ENCODE data around the gene JPT2.
A peak's percentile ranks its signal among the peaks of the same experiment; 100 is the strongest.
"Not testable (repeated sequence)": the region's sequence is repeated elsewhere in the genome, so short reads cannot be mapped to it uniquely, and the experiment has no call there.

Gene JPT2

DNA sequence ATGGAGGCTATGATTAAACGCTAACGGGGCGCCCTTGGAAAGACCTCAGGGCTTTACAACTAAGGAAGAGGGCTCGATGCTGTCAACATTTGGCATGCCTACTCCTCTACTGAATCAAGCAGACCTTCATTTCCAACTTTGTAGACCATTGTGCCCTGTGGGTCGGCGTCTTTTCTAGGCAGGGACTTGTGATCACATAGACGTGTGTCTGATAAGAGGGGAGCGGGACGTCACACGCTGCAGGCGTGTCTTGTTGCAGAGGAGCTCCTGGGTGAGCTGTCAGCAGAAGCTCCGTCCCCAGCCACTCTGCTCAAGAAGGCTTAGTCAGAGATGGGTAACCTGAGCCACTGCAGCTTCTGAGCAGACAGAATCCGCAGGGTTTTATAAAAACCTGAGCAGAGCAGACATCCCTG is 30.7 kb downstream of the JPT2 start:
- no peak for DNase-seq (ENCODE audit: low spot score)

DNA sequence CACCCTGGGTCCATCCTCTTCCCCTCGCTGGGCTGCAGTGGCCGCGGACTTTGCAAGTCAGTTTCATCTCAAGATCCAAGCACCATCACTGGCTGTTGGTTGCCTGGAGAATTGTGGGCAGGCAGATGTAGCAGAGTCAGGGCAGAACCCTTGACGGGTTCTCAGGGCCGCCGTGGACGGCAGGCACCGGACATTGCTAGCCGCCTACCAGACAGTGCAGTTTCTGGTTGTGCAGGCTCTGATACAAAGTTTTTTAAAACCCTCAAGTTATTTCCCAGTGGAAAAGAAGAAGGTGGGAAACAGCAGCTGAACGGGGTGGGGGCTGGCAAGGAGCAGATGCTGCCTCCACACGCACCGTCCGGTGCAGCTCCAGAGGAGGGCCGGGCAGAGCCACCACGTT is 31.3 kb downstream of the JPT2 start:
- no peak for DNase-seq (ENCODE audit: low spot score)

DNA sequence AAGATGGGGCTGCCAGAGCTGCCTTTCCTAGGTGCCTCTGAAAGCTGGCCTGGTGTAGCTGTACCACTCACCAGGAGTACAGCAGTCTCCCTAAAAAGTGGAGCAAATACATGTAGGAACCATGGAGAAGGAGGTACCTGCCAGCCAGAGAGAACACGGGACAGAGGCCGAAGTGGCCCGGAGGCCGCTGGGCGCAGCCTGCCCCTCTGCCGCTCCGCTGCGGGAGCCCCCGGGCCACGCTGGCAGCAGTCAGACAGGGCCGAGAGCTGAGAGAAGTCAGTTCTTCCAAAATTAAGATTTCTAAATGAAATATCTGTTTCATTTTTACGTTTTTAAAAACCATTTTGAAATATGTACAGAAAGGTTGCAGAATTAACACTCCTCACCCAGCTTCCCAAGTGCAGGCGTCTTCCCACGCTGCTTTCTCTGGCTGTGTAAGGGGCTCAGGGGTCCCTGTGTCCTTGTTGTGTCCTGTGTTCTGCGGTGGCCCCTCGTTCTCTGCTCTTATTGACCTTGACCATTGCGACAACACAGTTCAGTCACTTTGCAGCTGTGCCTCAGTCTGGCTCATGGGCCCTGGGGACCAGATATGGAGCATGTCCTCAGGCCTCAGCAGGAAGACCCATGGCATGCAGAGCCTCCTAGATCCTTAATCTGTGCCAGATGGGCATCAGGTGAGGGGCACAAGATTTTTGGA is 32.9 kb downstream of the JPT2 start:
- DNase-seq (ENCODE audit: low spot score) = no peak

DNA sequence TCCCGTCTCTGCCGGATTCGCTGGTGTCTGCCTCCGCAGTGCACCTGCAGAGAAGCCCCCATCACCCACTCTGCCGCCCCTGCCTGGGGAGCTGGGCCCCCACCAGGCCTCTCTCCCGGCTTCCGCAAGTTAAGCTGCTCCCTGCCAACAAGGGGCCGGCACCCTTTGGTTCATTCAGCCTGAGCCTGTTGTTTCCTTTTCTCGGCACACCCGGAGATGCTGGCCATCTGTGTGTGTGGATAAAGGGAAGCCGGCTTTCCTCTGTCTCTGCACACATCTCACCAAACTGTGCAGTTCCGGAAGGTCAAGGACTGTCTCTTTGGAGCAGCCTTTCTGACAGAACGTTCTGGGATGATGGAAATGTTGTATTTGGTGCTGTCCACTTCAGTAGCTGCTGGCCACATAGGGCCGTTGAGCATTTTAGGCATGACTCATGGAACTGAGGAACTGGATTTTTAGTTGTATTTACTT is 34.7 kb downstream of the JPT2 start:
- no peak for DNase-seq (ENCODE audit: low spot score)

DNA sequence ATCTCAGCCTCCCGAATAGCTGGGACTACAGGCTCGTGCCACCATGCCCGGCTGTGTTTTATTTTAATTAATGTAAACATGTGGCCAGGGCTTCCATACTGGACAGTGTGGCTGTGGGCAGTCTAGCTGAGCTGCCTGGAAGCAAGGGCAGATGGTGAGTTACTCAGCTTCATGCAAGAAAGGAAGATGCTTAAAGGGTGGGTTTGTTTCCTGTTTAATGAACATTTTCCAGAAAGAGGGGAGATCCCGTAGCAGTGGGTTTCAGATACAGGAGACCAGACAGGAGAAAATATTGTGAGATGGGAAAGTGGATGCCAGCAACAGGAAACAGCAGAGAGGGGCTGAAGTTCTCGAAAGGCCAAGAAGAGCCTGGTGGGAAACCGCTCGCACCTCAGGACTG is 35.3 kb downstream of the JPT2 start:
- no peak for DNase-seq (ENCODE audit: low spot score)

DNA sequence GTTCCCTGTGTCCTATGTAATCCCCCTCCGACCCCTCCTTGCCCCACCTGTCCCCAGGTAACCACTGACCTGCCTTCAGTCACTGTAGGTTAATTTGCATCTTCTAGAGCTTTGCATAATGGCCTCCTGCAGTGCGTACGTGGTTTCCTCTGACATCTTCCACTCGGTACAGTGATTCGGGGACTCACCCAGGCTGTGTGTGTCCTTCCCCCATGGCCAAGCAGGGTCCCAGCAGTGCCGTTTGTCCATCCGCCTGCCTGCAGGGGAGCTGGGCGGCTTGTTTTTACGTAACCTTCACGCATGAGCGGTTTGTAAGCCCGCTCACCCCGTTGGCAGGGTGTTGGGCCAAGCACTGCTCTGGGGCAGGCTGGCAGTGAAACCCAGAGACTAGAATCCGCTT is 35.9 kb downstream of the JPT2 start:
- no peak for DNase-seq (ENCODE audit: low spot score)

DNA sequence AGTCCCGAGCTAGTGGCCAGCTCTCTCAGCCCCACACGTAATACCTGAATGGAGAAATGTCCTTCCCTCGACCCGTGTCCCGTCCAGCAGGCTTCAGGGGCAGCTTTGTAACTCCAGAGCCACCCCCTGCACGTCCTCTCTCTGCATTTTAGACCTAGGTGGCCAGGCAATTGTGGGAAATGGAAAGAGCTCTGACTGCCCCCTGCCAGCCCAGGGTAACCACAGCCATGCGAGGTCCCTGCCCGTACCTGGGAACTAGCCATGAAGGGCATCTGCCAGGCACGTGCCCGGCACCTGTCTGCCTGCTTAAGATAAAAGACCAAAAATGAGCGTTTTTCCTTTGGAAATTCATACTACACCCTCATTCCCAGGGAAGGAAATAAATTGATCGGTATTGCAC is 37.1 kb downstream of the JPT2 start:
- no peak for DNase-seq (ENCODE audit: low spot score)

DNA sequence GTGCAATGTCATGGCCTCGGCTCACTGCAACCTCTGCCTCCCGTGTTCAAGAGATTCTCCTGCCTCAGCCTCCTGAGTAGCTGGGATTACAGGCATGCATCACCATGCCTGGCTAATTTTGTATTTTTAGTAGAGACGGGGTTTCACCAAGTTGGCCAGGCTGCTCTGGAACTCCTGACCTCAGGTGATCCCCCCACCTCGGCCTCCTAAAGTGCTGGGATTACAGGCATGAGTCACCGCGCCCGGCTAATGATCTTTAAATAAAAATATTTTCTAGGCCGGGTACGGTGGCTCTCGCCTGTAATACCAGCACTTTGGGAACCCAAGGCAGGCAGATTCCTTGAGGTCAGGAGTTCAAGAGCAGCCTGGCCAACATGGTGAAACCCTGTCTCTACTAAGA is 40.2 kb downstream of the JPT2 start:
- DNase-seq (ENCODE audit: low spot score) = not testable (repeated sequence)

DNA sequence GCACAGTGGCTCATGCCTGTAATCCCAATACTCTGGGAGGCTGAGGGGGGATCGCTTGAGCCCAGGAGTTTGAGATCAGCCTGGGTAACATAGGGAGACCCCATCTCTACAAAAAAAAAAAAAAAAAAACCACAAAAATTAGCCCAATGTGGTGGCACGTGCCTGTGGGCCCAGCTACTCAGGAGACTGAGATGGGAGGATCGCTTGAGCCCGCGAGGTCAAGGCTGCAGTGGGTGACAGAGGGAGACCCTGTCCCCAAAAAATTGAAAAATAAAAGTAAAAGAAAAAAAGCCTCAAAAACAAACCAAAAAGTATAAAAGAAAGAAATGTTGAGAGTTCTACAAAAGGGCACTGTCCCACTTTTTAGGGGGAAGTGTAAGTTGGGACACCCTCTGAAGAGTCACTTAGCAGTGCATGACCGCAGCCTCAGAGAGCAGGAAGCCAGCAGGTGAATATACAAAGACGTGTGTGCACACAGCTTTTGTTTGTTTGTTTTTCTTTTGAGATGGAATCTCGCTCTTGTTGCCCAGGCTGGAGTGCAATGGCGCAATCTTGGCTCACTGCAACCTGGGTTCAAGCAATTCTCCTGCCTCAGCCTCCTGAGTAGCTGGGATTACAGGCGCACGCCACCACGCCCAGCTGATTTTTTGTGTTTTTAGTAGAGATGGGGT is 41.6 kb downstream of the JPT2 start:
- not testable (repeated sequence) for DNase-seq (ENCODE audit: low spot score)

DNA sequence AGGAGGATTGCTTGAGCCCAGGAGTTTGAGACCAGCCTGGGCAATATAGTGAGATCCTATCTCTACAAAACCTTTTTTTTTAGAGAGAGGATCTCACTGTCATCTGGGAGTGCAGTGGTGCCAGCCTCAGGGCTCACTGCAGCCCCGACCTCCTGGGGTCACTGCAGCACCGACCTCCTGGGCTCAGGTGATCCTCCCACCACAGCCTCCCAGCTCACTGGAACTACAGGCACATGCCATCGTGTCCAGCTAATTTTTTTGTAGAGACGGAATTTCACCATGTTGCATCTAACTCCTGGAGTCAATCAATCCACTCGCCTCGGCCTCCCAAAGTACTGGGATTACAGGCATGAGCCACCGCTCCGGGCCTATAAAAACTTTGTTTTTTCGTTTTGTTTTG is 43.3 kb downstream of the JPT2 start:
- no peak for DNase-seq (ENCODE audit: low spot score)

DNA sequence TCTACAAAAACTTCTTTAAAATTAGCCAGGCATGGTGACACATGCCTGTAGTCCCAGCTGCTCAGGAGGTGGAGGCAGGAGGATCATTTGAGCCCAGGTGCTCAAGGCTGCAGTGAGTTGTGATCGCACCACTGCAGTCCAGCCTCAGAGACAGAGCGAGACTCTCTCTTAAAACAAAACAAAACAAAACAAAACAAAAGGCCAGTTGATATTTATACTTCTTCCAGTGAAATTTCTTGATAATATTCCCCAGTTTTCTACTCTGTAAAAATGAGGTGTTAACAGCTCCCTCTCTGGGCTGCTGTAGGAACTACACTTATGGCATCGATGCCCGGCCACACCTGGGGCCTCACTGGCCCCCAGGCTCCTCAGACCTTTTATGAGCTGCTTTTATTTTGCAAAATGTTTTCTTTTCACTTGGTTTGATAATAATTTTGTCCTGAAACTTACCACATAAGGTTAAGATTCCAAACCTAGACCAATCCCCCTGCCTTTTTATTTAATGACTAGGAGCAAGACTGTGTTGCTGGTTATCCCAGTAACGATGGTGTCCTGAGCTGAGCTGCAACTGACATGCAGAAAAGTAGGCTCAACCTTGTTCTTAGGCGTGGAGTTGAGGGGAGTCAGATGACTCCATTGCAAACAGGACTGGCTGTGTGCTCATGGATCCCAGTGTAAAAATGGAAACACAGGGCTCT is 45.5 kb downstream of the JPT2 start:
- peak; percentile 15 for DNase-seq (ENCODE audit: low spot score)

DNA sequence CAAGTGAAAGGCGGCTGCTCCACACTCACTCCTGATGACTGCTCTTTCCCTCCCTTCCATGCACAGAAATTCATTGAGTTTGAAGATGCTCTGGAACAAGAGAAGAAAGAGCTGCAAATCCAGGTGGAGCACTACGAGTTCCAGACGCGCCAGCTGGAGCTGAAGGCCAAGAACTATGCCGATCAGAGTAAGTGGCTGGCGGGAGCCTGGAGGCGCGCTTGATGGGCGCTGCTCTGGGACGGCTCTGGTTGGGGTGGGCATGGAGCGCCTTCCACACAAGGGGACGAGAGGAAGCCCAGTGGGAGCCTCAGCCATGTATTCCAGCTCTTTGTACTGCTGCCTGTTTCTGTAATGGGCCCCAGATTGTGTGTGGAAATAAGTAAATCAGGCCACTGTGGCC is 46.4 kb downstream of the JPT2 start:
- no peak for DNase-seq (ENCODE audit: low spot score)

DNA sequence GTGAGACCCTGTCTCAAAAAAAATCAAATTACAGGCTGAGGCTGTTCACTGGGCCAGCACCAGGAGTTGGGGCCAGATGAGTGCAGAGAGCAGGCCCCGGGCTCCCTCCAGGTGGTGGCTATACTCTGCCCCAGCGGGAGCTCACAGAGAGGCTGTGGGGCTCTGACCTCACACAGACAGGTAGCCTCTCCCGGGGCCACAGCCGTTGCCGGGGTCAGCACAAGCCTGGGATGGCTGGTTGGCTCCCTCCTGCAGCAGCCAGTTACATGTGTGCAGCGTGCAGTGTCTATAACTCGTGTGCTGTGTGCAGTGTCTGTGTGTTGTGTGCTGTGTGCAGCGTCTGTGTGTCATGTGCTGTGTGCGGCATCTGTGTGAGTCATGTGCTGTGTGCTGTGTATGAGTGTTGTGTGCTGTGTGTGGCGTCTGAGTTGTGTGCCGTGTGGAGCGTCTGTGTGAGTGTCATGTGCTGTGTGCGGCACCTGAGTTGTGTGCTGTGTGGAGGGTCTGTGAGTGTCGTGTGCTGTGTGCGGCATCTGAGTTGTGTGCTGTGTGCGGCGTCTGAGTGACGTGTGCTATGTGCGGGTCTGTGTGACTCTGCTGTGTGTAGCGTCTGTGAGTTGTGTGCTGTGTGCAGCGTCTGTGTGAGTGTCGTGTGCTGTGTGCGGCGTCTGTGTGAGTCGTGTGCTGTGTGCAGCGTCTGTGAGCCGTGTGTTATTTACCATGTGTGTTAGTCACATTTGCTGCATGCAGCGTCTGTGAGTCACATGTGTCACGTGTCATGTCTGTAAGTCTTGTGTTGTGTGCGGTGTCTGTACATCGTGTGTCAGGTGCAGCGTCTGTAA is 48.8 kb downstream of the JPT2 start:
- no peak for DNase-seq (ENCODE audit: low spot score)

DNA sequence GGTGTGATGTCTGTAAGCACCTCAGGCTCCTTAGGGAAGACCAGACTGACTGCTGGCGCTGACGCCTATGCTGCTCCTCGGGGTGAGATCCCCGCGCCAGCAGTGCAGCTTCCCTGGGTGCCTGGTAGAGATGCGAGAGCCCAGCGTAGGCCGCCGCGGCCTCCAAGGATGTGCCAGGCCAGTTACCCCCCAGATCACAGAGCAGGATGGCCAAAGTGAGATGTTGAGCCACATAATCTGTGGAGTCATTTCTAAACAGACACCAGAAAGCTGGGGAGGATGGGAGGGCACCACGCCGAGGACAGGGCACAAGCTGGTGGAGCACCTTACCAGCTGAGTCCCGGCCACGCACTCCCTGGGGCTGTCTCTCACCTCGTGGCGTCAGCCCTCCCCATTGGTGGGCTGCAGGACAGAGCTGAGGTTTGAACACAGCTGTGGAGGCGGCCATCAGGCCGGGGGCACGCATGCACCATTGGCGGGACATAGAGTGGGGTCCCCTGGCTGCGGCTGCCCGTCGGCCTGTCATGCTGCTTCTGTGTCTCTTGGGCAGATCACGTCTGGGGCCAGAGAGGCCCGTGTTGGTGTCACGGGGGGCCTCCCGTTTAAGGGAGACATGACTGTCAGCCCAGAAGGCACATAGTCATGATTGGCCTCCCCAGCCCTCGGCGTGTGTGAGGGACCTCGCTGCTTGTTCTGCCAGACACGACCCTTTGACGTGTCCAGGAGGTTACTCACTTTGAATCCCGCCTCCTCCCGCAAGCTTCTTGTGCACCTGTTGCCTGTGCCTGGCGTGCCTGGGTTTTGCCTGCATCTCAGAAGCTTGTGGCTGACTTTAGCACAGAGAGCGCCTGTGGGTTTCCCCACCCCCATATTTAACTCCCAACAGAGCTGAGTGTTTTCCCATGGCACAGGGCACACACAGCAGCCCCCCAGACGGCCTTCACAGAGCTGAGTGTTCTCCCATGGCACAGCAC is 49.9 kb downstream of the JPT2 start:
- DNase-seq (ENCODE audit: low spot score) = no peak

DNA sequence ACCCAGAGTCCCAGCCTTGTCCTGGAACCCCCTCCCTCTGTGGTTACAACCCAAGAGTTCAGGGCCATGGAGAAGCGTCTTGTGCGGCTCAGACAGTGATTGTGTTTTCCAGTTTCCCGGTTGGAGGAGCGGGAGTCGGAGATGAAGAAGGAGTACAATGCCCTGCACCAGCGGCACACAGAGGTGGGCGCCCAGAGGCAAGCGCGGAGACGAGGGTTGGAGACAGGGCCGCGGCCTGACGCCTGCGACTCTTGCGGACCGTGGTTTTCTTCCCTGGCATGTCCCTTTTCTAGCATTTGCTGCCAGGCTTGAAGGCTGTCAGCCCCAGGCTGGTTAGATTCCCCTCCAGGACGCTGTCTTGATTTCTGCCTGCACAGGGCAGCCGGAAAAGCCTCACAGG is 50.9 kb downstream of the JPT2 start:
- DNase-seq (ENCODE audit: low spot score) = no peak

DNA sequence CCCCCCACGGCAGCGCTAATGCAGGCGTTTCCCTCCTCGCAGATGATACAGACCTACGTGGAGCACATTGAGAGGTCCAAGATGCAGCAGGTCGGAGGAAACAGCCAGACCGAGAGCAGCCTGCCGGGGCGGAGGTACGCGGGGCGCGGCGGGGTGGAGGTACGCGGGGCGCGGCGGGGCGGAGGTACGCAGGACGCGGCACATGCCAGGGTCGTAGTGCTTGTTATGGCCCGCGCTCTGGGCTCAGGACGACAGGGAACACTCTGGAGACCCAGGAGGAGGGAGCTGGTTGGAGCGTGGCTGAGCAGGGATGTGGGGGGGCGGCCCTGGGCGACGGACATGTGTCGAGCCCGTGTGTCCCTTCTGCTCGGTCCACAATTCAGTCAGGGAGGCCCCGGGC is 51.4 kb downstream of the JPT2 start:
- no peak for DNase-seq (ENCODE audit: low spot score)

DNA sequence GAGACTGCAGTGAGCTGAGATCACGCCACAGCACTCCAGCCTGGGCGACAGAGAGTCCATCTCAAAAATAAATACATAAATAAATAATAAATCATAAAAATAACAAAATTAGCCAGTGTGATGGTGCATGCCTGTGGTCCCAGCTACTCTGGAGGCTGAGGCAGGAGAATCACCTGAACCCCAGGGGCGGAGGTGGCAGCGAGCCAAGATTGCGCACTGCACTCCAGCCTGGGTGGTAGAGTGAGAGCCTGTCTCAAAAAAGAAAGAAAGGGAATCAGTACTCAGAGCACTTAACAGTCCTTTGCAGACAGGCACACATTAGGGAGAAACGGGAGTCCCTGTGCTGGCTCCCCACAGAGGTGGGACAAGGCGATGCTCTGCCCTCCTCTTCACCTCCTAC is 53.0 kb downstream of the JPT2 start:
- no peak for DNase-seq (ENCODE audit: low spot score)

DNA sequence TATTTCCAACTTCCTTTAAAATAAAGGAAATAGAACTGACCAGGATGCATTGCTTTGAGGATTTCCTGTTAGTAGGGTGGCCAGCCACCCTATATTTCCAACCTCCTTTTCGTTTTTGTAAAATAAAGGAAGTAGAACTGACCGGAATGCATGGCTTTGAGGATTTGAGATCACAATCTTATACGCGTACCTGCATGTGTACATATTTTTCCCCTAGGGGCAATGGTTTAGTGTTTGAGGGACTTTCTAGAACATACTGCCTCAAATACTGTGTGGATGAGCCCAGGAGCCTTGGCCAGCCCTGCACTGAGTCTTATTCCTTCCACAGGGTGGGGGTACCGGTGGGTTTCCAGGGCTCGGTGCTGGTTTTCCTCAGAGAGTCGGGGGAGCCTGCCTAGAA is 53.5 kb downstream of the JPT2 start:
- DNase-seq (ENCODE audit: low spot score) = no peak

DNA sequence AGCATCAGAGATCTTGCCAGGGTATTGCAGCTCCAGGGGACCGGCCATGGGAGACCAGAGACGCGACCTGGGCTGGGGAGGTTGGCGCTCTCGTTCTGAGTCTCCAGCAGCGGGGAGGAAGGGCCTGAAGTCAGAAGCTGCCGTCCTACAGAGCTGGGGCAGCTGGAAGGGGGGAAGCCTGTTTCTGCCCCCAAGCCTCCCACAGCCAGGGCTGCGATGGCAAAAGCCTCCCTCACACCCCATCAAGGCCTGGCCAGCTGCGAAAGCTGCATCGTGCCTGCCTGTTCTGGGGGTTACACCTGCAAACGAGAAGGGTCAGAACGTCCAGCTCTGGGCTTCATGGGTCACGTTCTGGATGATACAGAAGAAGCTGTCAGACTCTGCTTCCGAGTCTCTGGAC is 54.0 kb downstream of the JPT2 start:
- DNase-seq (ENCODE audit: low spot score) = no peak

DNA sequence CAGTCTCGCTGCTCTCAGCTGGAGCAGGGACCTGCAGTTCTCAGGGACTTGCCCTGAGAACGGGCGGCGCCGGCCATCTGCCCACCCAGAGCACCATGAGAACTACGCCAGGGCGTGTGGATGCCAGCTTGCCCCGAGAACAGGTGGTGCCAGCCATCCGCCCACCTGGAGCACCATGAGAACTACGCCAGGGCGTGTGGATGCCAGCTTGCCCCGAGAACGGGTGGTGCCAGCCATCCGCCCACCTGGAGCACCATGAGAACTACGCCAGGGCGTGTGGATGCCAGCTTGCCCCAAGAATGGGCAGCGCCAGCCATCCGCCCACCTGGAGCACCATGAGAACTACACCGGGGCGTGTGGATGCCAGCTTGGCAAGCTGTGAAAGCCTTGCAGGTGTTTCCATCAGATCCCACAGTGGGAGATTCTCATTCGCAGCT is 54.5 kb downstream of the JPT2 start:
- not testable (repeated sequence) for DNase-seq (ENCODE audit: low spot score)

DNA sequence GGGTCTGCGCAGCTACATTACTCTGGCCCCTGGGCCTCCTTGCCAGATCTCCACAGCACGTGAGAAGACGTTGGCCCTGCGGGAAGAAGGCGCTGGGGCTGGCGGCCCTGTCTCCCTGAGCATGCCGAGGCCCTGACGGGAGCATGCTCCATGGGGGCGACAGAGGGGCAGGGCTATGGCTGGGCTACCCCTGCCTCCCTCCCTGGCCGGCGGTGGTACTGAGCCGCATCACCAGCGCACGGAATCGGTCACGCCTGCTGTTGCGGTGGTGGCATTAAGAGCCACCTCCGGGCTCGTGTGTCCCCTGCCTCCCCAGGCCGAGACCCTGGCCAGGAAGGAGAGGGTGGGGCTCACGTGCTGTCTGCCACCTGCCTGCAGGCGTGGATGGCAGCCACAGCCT is 56.0 kb downstream of the JPT2 start:
- no peak for DNase-seq (ENCODE audit: low spot score)
